Tibial artery (tissue), 4 donors: ENCODE measurements around the gene RUNX1.

Experiments
- DNase-seq, 2 donors: peaks; one replicate each; pipeline ENCODE4 v3.0.0-alpha.2; 2019
- H3K27ac ChIP-seq, 2 donors: fragments of 200-600 bp; sonication (generic) in 1 of 2; 1 replicate in 1 of 2; 2 replicates in 1 of 2; pipeline ENCODE4 v1.5.1; 2018 to 2019; ENCODE audit warnings: mild to moderate bottlenecking in 1 of 2
- H3K27me3 ChIP-seq, 2 donors: fragments of 200-600 bp; sonication (generic) in 1 of 2; one replicate each; pipeline versions ENCODE4 v1.5.1 to v1.6.0; 2016 to 2019
- H3K36me3 ChIP-seq, 3 donors: fragments of 200-600 bp; sonication (generic) in 2 of 3; one replicate each; pipeline ENCODE4 v1.5.1; 2016 to 2019; ENCODE audit warnings: mild to moderate bottlenecking in 2 of 3
- H3K4me1 ChIP-seq, 4 donors: fragments of 200-600 bp; sonication (generic) in 2 of 4; 1 replicate in 3 of 4; 2 replicates in 1 of 4; pipeline ENCODE4 v1.5.1; 2016 to 2019
- H3K4me3 ChIP-seq, 2 donors: fragments of 200-600 bp; sonication (generic) in 1 of 2; 1 replicate in 1 of 2; 2 replicates in 1 of 2; pipeline ENCODE4 v1.5.1; 2018 to 2019; ENCODE audit warnings: mild to moderate bottlenecking in 2 of 2
- H3K9me3 ChIP-seq, 3 donors: fragments of 200-600 bp; sonication (generic) in 1 of 3; one replicate each; pipeline ENCODE4 v1.5.1; 2016 to 2019
- CTCF ChIP-seq, 2 experiments: fragments of 200-600 bp in 1 of 2; fragments of 450-650 bp in 1 of 2; IDR thresholded peaks; one replicate each; pipeline ENCODE4 v1.5.1; 2017 to 2019; ENCODE audit warnings: antibody characterized with exemption in 2 of 2, mild to moderate bottlenecking in 1 of 2, moderate library complexity in 1 of 2
- intact Hi-C: fragments of 100-400 bp; cut with DNase I; formaldehyde crosslinking; loops from one replicate; pipeline ENCODE4 v1.15.0; 2023; ENCODE audit warnings: low total_unique reads

RUNX1 gene

GRCh38 chr21:34813266-34813894 lies 235.7 kb downstream of the RUNX1 start:
- peaks cover 0 to 15% (median 8%) of the 10 kb centered on the region in 3 donors for H3K36me3 ChIP-seq
- H3K27me3 ChIP-seq = no peaks in the 10 kb centered on the region
- no peak overlapping the region for H3K4me3 ChIP-seq
- TF ChIP-seq CTCF (IDR thresholded peaks at IDR 0.05) = no peak
- intact Hi-C loops = no loop called here
- no peaks in the 10 kb centered on the region for H3K9me3 ChIP-seq
- H3K4me1 ChIP-seq = peaks cover 0 to 25% (median 4%) of the 10 kb centered on the region in 4 donors
- no peak for DNase-seq
- no peak overlapping the region for H3K27ac ChIP-seq

GRCh38 chr21:34812504-34813265 lies 236.4 kb downstream of the RUNX1 start:
- Histone ChIP-seq H3K36me3 (peaks cover 0 to 22% (median 8%) of the 10 kb centered on the region in 3 donors), H3K27ac (no peak overlapping the region), H3K4me3 (no peak overlapping the region), H3K9me3 (no peaks in the 10 kb centered on the region), H3K27me3 (no peaks in the 10 kb centered on the region), H3K4me1 (peaks cover 0 to 21% (median 7%) of the 10 kb centered on the region in 4 donors)
- no peak for TF ChIP-seq CTCF (IDR thresholded peaks at IDR 0.05)
- DNase-seq = no peak
- intact Hi-C loops = no loop called here

- TF ChIP-seq CTCF (IDR thresholded peaks at IDR 0.05) = no peak
- intact Hi-C loops = no loop called here
- no peak for DNase-seq
- Histone ChIP-seq H3K9me3 (peaks cover 0 to 3% (median under 1%) of the 10 kb centered on the region in 3 donors), H3K27ac (no peak overlapping the region), H3K4me3 (no peak overlapping the region), H3K27me3 (no peaks in the 10 kb centered on the region), H3K4me1 (peaks cover 0 to 21% (median 5%) of the 10 kb centered on the region in 4 donors), H3K36me3 (peaks cover 0 to 26% (median 0%) of the 10 kb centered on the region in 3 donors)
These were observed 237.7 kb downstream of the RUNX1 start for GRCh38 chr21:34811368-34811767.

- intact Hi-C loops = no loop called here
- Histone ChIP-seq H3K36me3 (peaks cover 0 to 26% (median 0%) of the 10 kb centered on the region in 3 donors), H3K4me1 (peaks cover 0 to 21% (median 3%) of the 10 kb centered on the region in 4 donors), H3K27me3 (no peaks in the 10 kb centered on the region), H3K4me3 (no peak overlapping the region), H3K27ac (no peak overlapping the region), H3K9me3 (peaks cover 0 to 5% (median 3%) of the 10 kb centered on the region in 3 donors)
- no peak for TF ChIP-seq CTCF (IDR thresholded peaks at IDR 0.05)
- DNase-seq = no peak
These were observed 238.3 kb downstream of the RUNX1 start for GRCh38 chr21:34810786-34811185.

DNA sequence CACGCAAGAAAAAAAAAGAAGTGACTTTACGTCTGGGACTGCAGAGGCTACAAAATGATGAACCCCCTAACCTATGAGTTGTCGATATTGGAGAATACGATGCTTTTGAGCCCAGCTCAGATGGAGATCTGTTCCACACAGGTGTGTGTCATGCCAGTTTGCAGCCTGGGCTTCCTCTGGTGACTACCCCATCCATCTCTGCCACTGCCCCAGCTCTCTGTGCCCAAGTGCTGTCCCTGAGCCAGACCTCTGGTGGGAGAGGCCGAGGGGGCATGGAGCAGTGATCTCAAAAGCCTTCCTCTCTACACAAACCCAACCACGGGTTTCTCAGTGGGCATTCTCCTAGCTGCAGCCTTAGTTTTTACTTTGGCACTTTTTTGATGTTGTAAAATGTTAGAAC lies 239.3 kb downstream of the RUNX1 start:
- H3K4me3 ChIP-seq = no peak overlapping the region
- intact Hi-C loops = no loop called here
- no peaks in the 10 kb centered on the region for H3K27me3 ChIP-seq
- H3K4me1 ChIP-seq = peaks cover 0 to 21% (median 2%) of the 10 kb centered on the region in 4 donors
- peaks cover 0 to 5% (median 3%) of the 10 kb centered on the region in 3 donors for H3K9me3 ChIP-seq
- no peak for TF ChIP-seq CTCF (IDR thresholded peaks at IDR 0.05)
- no peak for DNase-seq
- peaks cover 0 to 26% (median 0%) of the 10 kb centered on the region in 3 donors for H3K36me3 ChIP-seq
- H3K27ac ChIP-seq = no peak overlapping the region
